T-cell (primary cell): ENCODE measurements around the gene ZRANB1. TPM values are rescaled to one million over a fixed set of nuclear protein-coding genes. Genes with fewer than 3 reads are reported as not detected.

Experiments used
- ATAC-seq, 4 experiments: fragments of 200-7000 bp in 3 of 4; fragments of 150-1000 bp in 1 of 4; cut with Tn5 transposase; replicated peaks in 1 of 4; 1 replicate in 3 of 4; 2 replicates in 1 of 4; pipeline ENCODE4 v1.10.0; 2021; ENCODE audit warnings: moderate library complexity in 3 of 4, mild to moderate bottlenecking in 2 of 4, moderate number of reproducible peaks in 1 of 4
- CTCF ChIA-PET, 2 donors: fragments of 300-600 bp; sonication (Branson Sonifier 250); formaldehyde crosslinking; loops; one replicate each; lab custom pipeline; 2022; ENCODE audit warnings: antibody characterized with exemption in 2 of 2; lab: Charles Lee
- POLR2A ChIA-PET, 2 donors: fragments of 300-600 bp; sonication (Branson Sonifier 250); formaldehyde crosslinking; loops; one replicate each; lab custom pipeline; 2022; ENCODE audit warnings: antibody characterized with exemption in 2 of 2; lab: Charles Lee
- DNase-seq, 35 experiments: peaks; one replicate each; pipeline versions ENCODE4 v3.0.0 to v3.0.0-alpha.2; 2013 to 2023
- H3K27ac ChIP-seq: one replicate; pipeline ENCODE4 v1.5.1; 2013; ENCODE audit warnings: low read length
- H3K27me3 ChIP-seq, 2 experiments: replicated peaks in 1 of 2; 1 replicate in 1 of 2; 2 replicates in 1 of 2; pipeline versions ENCODE4 v1.6.1 to v1.7.0; 2013; ENCODE audit warnings: low read length in 1 of 2, mixed read lengths in 1 of 2; ENCODE audit not compliant: control insufficient read depth in 2 of 2, insufficient read depth in 2 of 2; ENCODE audit errors: extremely low read depth in 1 of 2
- H3K36me3 ChIP-seq, 2 donors: 1 replicate in 1 of 2; 2 replicates in 1 of 2; pipeline versions ENCODE4 v1.6.1 to v1.7.0; 2013; ENCODE audit warnings: low read length in 1 of 2; ENCODE audit not compliant: control insufficient read depth in 2 of 2, insufficient read depth in 1 of 2; ENCODE audit errors: extremely low read depth in 1 of 2
- H3K4me1 ChIP-seq, 2 experiments: 1 replicate in 1 of 2; 2 replicates in 1 of 2; pipeline versions ENCODE4 v1.6.1 to v1.7.0; 2013; ENCODE audit warnings: low read length in 2 of 2, mixed read lengths in 1 of 2; ENCODE audit not compliant: insufficient read depth in 2 of 2, control insufficient read depth in 1 of 2; ENCODE audit errors: extremely low read depth in 1 of 2
- H3K4me3 ChIP-seq, 2 donors: 1 replicate in 1 of 2; 2 replicates in 1 of 2; pipeline versions ENCODE4 v1.5.1 to v1.7.0; 2013; ENCODE audit warnings: mild to moderate bottlenecking in 2 of 2, low read length in 1 of 2, moderate library complexity in 1 of 2; ENCODE audit not compliant: control insufficient read depth in 1 of 2; ENCODE audit errors: extremely low read depth in 1 of 2
- H3K9me3 ChIP-seq: 2 replicates; pipeline ENCODE4 v1.7.0; 2013
- H3K27ac Mint-ChIP-seq, 2 donors: one replicate each; pipeline ENCODE4 v1.8.0; 2020 to 2021; ENCODE audit warnings: mild to moderate bottlenecking in 2 of 2, mixed read lengths in 2 of 2
- H3K27me3 Mint-ChIP-seq, 2 donors: one replicate each; pipeline ENCODE4 v1.8.0; 2021 to 2022; ENCODE audit warnings: mixed read lengths in 2 of 2
- H3K36me3 Mint-ChIP-seq: one replicate; pipeline ENCODE4 v1.8.0; 2021; ENCODE audit warnings: mixed read lengths
- H3K4me1 Mint-ChIP-seq, 3 donors: one replicate each; pipeline ENCODE4 v1.8.0; 2020 to 2022; ENCODE audit warnings: mixed read lengths in 3 of 3, mild to moderate bottlenecking in 1 of 3
- H3K4me3 Mint-ChIP-seq, 3 donors: one replicate each; pipeline ENCODE4 v1.8.0; 2020 to 2022; ENCODE audit warnings: mild to moderate bottlenecking in 3 of 3, mixed read lengths in 3 of 3, moderate library complexity in 3 of 3
- H3K9me3 Mint-ChIP-seq, 3 donors: one replicate each; pipeline ENCODE4 v1.8.0; 2020 to 2022; ENCODE audit warnings: mixed read lengths in 3 of 3
- WGBS: methylation state at CpG from one replicate; pipeline ENCODE4 v1.1.5; 2013; ENCODE audit warnings: missing lambda C conversion rate; ENCODE audit not compliant: insufficient coverage; 5-methylcytosine and 5-hydroxymethylcytosine counted together
- total RNA-seq, 35 experiments: library from RNA in 6 of 35; stranded (reverse) in 6 of 35; fragments of 120-200 nt in 1 of 35; gene quantifications; one replicate each; pipeline versions ENCODE4 v1.2.1 to v1.2.4 and lab custom pipeline; 2013 to 2026

Gene ZRANB1
- total RNA-seq, 5 donors from 2014 or later (not counting 1 experiment from before 2014, with no cell fraction given), result 18.5 to 21.4 (median 19.1) TPM

GRCh38 chr10:125011926-125012705 is 70.2 kb downstream of the ZRANB1 start:
- Histone ChIP-seq H3K27ac (no peak overlapping the region), H3K27me3 (peaks cover 0 to 43% of the 10 kb centered on the region in 2 experiments), H3K36me3 (no peaks in the 10 kb centered on the region), H3K4me3 (no peak overlapping the region), H3K4me1 (peaks cover 0 to 16% of the 10 kb centered on the region in 2 experiments), H3K9me3 (no peaks in the 10 kb centered on the region)
- peaks cover 0 to 7% (median 3%) of the 10 kb centered on the region in 3 donors for H3K4me1 Mint-ChIP-seq
- 87% methylated on average over 17 of the region's 27 CpGs for WGBS
- H3K27me3 Mint-ChIP-seq, result peaks cover 0 to 7% of the 10 kb centered on the region in 2 donors
- ATAC-seq (no peak), DNase-seq (no peak)
- no peaks in the 10 kb centered on the region for H3K36me3 Mint-ChIP-seq
- CTCF ChIA-PET, result interaction anchor here in 1 of 2 donors (0.6 kb wide), 1 partner anchor 513 kb away, joined by 4 read pairs; no protein-coding TSS in a partner anchor
- POLR2A ChIA-PET, result no interaction called here
- no peak overlapping the region for H3K4me3 Mint-ChIP-seq
- no peaks in the 10 kb centered on the region for H3K9me3 Mint-ChIP-seq
- H3K27ac Mint-ChIP-seq, result no peak overlapping the region

GRCh38 chr10:125012851-125013528 is 71.1 kb downstream of the ZRANB1 start:
- Histone ChIP-seq H3K4me3 (no peak overlapping the region), H3K9me3 (no peaks in the 10 kb centered on the region), H3K27ac (no peak overlapping the region), H3K36me3 (no peaks in the 10 kb centered on the region), H3K27me3 (peaks cover 0 to 43% of the 10 kb centered on the region in 2 experiments), H3K4me1 (peaks cover 0 to 16% of the 10 kb centered on the region in 2 experiments)
- WGBS, result 89% methylated on average over 7 of the region's 15 CpGs
- ChIA-PET CTCF (no interaction called here), POLR2A (no interaction called here)
- no peaks in the 10 kb centered on the region for H3K36me3 Mint-ChIP-seq
- peaks cover 0 to 7% of the 10 kb centered on the region in 2 donors for H3K27me3 Mint-ChIP-seq
- no peak overlapping the region for H3K27ac Mint-ChIP-seq
- no peak for ATAC-seq
- DNase-seq, result no peak
- H3K4me3 Mint-ChIP-seq, result no peak overlapping the region
- H3K4me1 Mint-ChIP-seq, result peaks cover 0 to 7% (median 3%) of the 10 kb centered on the region in 3 donors
- no peaks in the 10 kb centered on the region for H3K9me3 Mint-ChIP-seq

DNA sequence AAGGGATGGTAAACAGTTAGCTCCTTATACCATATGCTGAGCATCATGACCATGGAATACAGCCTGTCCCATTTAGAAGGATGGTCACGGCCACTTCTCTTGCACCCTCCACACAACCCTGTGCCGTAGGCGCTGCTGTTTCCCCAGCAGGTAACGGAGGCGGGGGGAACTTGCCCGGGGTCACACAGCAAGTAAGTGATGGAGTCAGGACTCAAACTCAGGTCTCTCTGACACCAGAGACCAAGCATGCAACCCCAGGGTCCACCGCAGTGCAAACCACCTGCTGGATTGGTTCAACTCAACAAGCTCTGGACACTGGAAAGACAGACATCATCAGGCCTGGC is 71.6 kb downstream of the ZRANB1 start:
- ATAC-seq, result no peak
- peaks cover 0 to 44% of the 10 kb centered on the region in 2 experiments for H3K27me3 ChIP-seq
- peaks cover 0 to 16% of the 10 kb centered on the region in 2 experiments for H3K4me1 ChIP-seq
- H3K9me3 ChIP-seq, result no peaks in the 10 kb centered on the region
- H3K4me3 Mint-ChIP-seq, result no peak overlapping the region
- CTCF ChIA-PET, result no interaction called here
- no peak overlapping the region for H3K27ac Mint-ChIP-seq
- peaks cover 0 to 7% of the 10 kb centered on the region in 2 donors for H3K27me3 Mint-ChIP-seq
- no peaks in the 10 kb centered on the region for H3K36me3 ChIP-seq
- 96% methylated on average over 6 of the region's 7 CpGs for WGBS
- H3K4me1 Mint-ChIP-seq, result peaks cover 0 to 7% (median 3%) of the 10 kb centered on the region in 3 donors
- no peaks in the 10 kb centered on the region for H3K9me3 Mint-ChIP-seq
- no peak for DNase-seq
- H3K36me3 Mint-ChIP-seq, result no peaks in the 10 kb centered on the region
- no peak overlapping the region for H3K27ac ChIP-seq
- no peak overlapping the region for H3K4me3 ChIP-seq
- POLR2A ChIA-PET, result no interaction called here

GRCh38 chr10:125014086-125014830 is 72.3 kb downstream of the ZRANB1 start:
- POLR2A ChIA-PET, result no interaction called here
- Histone ChIP-seq H3K9me3 (no peaks in the 10 kb centered on the region), H3K4me1 (peaks cover 0 to 16% of the 10 kb centered on the region in 2 experiments), H3K27me3 (peaks cover 0 to 45% of the 10 kb centered on the region in 2 experiments), H3K27ac (no peak overlapping the region), H3K4me3 (no peak overlapping the region), H3K36me3 (no peaks in the 10 kb centered on the region)
- 89% methylated on average over 16 of the region's 20 CpGs for WGBS
- peaks cover 0 to 7% of the 10 kb centered on the region in 2 donors for H3K27me3 Mint-ChIP-seq
- peaks cover 0 to 7% (median 3%) of the 10 kb centered on the region in 3 donors for H3K4me1 Mint-ChIP-seq
- DNase-seq (no peak), ATAC-seq (no peak)
- CTCF ChIA-PET, result no interaction called here
- H3K36me3 Mint-ChIP-seq, result no peaks in the 10 kb centered on the region
- peaks cover 0 to under 1% (median 0%) of the 10 kb centered on the region in 3 donors for H3K9me3 Mint-ChIP-seq
- H3K4me3 Mint-ChIP-seq, result no peak overlapping the region
- H3K27ac Mint-ChIP-seq, result no peak overlapping the region

GRCh38 chr10:125014836-125015355 is 73.0 kb downstream of the ZRANB1 start:
- DNase-seq (no peak), ATAC-seq (no peak)
- Histone ChIP-seq H3K36me3 (no peaks in the 10 kb centered on the region), H3K27ac (no peak overlapping the region), H3K27me3 (peaks cover 0 to 38% of the 10 kb centered on the region in 2 experiments), H3K9me3 (no peaks in the 10 kb centered on the region), H3K4me3 (no peak overlapping the region), H3K4me1 (peaks cover 0 to 16% of the 10 kb centered on the region in 2 experiments)
- Mint-ChIP-seq H3K36me3 (no peaks in the 10 kb centered on the region), H3K27ac (no peak overlapping the region), H3K9me3 (peaks cover 0 to 5% (median 0%) of the 10 kb centered on the region in 3 donors), H3K4me1 (peaks cover 0 to 7% (median 3%) of the 10 kb centered on the region in 3 donors), H3K27me3 (peaks cover 0 to 7% of the 10 kb centered on the region in 2 donors), H3K4me3 (no peak overlapping the region)
- WGBS, result 72% methylated on average over 9 of the region's 19 CpGs
- CTCF ChIA-PET, result no interaction called here
- POLR2A ChIA-PET, result no interaction called here
